SW480 (cell line): ENCODE data around the gene MAPK4.
"Not testable (repeated sequence)": the region's sequence is repeated elsewhere in the genome, so short reads cannot be mapped to it uniquely, and the experiment has no call there.

Experiments used
- DNase-seq: peaks from one replicate; pipeline ENCODE4 v3.0.0-alpha.2; 2016; ENCODE audit warnings: low spot score

The MAPK4 gene

GRCh38 chr18:50687491-50687890, 127.6 kb downstream of the MAPK4 start:
- no peak for DNase-seq

GRCh38 chr18:50689578-50689977, 129.7 kb downstream of the MAPK4 start:
- no peak for DNase-seq

GRCh38 chr18:50694147-50694546, 134.3 kb downstream of the MAPK4 start:
- DNase-seq: no peak

- no peak for DNase-seq
These were observed 135.7 kb downstream of the MAPK4 start for GRCh38 chr18:50695431-50696176.

DNA sequence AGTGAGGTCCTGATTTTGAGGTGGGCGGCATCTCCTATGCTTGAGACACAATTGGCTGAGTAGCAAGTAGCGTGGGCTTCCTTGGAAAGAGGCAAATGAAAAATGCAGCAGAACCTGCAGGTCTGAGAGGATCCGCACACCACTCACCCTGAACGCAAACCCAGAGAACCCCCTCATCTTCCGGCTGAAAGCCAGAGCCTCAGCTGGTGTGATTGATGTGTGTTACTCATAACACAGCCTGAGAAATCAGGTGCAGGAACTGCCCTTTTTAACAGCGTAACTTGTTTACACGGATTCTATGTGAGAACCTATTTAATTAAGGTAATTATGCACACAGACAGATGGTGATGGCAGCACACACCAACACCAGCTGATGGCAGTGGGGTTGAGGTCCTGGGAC, 136.5 kb downstream of the MAPK4 start:
- DNase-seq: no peak

- no peak for DNase-seq
These were observed 137.0 kb downstream of the MAPK4 start for GRCh38 chr18:50696929-50697328.

- DNase-seq: no peak
These were observed 137.6 kb downstream of the MAPK4 start for GRCh38 chr18:50697509-50697908.

- DNase-seq: no peak
These were observed 140.6 kb downstream of the MAPK4 start for GRCh38 chr18:50700245-50701165.

DNA sequence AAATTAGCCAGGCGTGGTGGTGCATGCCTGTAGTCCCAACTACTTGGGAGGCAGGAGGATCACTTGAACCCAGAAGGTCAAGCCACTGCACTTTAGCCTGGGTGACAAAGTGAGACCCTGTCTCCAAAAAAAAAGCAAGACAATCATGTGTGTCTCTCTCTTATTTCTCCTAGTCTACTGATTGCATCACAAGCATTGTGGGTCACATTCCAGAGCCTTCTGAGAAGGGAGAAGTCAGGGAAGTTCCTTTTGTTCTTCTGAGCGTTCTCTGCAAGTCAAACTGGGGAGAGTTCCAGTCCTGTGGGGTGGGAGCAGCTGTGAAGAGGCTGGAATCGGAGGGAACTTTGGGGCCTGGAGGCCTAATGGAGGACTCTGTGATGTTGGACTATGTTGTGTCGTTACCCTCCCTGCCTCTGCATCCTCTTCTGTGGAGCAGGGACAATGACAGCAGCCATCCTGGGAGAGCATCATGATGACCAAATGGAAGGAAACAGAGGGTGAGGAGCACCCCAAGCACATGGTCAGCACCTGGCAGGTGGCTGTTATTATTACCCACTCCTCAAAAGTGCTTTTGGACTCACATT, 144.6 kb downstream of the MAPK4 start:
- DNase-seq: no peak

DNA sequence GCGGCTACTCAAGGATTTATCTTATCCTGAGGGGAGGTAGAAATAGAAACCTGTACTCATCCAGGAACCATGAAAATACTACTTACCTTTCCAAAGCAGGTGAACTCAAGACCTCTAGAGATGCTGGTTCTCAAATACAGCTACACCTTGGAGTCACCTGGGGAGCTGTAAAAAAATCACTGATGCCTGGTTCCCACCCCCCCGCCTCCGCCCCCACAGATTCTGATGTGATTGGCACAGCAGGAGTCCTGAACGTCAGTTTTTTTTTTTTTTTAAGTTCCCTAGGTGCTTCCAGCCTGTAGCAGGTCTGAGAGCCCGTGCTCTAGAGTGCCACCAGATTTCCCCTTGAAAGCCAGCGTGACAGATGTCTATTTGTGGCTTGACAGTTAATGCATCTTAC, 146.3 kb downstream of the MAPK4 start:
- no peak for DNase-seq

GRCh38 chr18:50706651-50707050, 146.8 kb downstream of the MAPK4 start:
- no peak for DNase-seq

DNA sequence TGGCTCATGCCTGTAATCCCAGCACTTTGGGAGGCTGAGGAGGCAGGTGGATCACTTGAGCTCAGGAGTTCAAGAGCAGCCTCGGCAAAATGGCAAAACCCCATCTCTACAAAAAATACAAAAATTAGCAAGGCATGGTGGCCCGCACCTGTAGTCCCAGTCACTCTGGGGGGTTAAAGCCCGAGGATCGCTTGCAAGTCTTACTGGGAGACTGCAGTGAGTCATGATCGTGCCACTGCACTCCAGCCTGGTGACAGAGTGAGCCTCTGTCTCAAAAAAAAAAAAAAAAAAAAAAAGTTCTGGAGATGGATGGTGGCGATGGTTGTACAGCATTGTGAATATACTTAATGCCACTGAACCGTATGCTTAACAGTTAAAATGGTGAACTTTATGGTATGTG, 147.4 kb downstream of the MAPK4 start:
- not testable (repeated sequence) for DNase-seq

- no peak for DNase-seq
These were observed 148.1 kb downstream of the MAPK4 start for GRCh38 chr18:50707855-50708469.

DNA sequence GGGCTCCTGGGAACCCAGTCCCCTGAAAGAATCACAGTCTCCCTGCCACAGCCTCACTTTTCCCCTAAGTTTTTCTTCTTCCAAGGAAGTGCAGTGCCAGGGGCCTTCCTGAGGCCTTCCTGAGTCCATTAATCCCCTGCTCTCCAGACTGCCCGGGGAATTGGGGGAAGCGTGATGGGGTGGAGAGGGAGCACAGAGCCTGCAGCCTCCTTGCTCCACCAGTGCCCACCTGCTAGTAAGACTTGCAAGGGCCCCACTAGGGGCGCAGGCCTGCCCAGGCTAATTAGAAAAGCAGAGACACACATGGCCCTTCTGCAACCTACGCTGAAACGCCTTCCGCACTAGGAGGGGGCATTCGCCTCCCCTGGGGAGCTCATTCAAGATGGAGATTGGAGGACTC, 149.3 kb downstream of the MAPK4 start:
- no peak for DNase-seq

GRCh38 chr18:50711386-50711785, 151.5 kb downstream of the MAPK4 start:
- no peak for DNase-seq

DNA sequence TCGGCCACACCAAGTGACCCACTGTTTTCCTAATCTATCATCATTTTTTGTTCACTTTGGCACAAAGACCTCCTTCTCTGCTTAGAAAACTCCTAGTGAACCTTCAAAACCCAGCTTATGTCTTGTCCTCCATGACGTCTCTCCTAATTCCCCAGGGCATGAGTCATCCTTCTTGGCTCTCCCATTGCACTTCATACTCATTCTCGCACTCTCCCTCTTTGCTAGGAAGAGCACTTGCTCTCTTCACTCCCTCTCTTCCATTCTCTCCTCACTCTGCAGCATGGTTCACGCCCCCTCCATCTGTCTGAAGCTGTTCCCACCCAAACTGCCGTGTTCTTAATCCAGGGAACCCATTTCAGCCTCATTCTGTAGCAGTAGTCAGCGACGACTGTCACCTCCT, 156.0 kb downstream of the MAPK4 start:
- DNase-seq: no peak

GRCh38 chr18:50716902-50717301, 157.0 kb downstream of the MAPK4 start:
- DNase-seq: no peak

GRCh38 chr18:50717563-50717962, 157.7 kb downstream of the MAPK4 start:
- no peak for DNase-seq

DNA sequence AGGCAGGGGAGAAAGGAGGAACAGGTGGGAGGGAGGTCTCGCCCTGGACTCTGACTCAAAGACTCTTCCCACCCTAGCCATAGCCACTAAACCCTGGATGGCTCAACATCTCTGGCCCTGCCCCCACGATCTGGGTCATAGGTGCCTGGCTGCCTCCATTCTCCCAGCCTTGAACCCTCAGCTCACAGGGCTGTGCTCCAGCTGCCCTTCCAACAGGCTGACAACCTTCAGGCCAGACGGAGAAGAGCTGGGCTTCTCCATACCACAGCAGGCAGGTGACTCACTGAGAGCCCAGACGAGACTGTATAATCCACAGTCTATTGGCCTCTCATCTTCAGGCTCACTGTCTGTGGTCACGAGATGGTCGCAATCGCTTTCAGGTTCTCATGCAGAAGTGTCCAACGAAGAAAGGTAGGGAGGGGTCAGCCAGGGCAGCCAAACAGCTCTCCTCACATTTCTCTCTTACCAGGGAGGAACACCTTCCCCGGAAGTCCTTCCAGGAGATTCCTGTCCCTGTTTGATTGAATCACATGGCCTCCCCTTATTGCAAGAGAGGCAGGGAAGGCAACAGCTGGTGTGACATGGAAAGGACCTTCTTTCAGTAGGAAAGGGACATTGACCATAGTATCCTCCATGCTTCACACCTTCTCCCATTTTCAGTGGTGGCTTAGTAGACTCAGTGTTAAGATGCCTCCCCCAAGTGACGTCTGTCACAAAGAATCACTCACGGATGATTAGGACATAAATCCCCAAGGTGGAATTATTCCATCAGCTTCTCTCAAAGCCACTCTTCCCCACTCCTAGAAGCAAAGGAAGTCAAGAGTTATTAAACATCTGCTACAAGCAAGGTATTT, 159.8 kb downstream of the MAPK4 start:
- no peak for DNase-seq

- DNase-seq: no peak
These were observed 160.4 kb downstream of the MAPK4 start for GRCh38 chr18:50720325-50720674.

- DNase-seq: no peak
These were observed 161.1 kb downstream of the MAPK4 start for GRCh38 chr18:50721006-50721405.
